HL-60/S4 treated with phorbol 12-myristate 13-acetate at 8.2 ng/mL for 4 days and 3 days (cell line): ENCODE results near the gene IGF2.

Experiments used
- in situ Hi-C: fragments of 300-500 bp; cut with MboI; formaldehyde crosslinking; loops from 2 replicates; pipeline ENCODE4 v1.15.0; 2022; ENCODE audit warnings: low sequenced_read_pairs

The IGF2 gene

DNA sequence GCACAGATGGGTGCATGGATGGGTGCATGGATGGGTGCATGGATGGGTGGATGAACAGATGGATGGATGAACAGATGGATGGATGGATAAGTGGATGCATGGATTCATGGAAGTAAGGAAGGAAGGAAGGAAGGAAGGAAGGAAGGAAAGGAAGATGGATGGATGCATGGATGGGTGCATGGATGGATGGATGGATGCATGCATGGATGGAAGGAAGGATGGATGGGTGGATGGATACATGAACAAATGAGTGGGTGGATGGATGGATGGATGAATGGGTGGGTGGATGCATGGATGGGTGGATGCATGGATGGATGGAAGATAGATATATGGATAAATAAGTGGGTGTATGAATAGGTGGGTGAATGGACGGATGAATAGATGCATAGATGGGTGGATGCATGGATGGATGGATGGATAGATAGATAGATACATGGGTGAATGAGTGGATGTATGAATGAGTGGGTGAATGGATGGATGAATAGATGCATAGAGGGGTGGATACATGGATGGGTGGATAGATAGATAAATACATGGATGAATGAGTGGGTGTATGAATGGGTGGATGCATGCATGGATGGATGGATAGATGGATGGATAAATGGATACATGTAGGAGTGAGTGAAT is 32.5 kb downstream of the IGF2 start:
- in situ Hi-C loops, result no loop called here

DNA sequence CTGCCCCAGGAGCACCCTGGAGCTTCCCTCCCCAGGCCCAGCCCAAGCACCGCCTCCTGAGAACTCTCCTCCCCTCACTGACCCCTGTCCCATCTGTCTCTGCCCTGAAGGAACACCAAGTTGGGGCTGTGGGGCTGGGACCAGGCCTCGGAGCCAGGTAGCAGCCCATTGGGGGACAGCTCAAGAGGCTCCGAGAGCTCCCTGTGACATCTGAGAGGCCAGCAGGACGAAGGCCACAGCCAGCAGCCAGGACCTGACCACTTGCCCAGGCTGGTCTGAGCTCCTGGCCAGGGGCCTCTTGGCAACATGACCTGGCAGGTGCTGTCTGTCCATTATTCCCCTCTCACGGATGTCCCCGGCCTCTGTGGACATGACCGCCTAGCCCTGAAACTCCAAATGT is 33.7 kb downstream of the IGF2 start:
- in situ Hi-C loops, result no loop called here

DNA sequence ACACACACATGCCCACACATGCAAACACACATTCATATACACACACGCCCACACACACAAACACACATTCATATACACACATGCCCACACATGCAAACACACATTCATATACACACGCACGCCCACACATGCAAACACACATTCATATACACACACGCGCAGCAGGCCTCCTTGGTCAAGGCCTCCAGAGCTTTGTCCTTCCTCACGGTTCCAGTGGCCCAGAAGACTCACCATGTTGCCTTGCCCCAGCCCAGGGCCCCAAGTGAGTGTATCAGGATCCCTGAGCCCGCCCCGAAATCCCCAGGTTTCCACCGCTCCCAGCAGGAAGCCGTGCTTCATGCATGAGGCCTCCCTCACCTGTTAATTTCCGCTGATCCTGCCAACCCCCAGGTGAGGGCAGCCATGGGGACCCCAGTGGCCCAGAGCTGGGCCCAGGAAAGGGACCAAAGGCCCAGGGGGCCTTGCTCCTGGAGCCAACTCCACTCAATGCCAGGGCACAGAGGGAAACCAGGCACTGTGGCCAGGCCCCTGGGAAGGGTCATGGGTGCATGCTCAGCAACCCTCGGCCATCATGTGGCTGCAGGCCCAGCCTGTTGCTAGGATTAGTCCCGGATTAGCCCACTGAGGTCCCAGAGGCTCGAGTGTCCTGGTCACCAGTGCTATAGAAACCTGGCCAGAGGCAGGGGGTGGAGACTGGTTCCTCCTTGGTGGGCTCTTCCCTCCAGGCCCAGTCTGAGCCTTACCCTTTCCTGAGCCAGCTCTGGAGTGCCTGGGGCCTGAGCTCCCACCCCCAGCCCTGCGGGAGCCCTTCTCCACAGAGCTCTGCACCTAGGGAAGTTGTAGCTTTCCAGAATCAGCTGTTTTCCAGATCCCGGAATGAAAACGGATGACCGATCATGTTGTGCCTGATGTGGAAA is 34.4 kb downstream of the IGF2 start:
- in situ Hi-C loops, result no loop called here

DNA sequence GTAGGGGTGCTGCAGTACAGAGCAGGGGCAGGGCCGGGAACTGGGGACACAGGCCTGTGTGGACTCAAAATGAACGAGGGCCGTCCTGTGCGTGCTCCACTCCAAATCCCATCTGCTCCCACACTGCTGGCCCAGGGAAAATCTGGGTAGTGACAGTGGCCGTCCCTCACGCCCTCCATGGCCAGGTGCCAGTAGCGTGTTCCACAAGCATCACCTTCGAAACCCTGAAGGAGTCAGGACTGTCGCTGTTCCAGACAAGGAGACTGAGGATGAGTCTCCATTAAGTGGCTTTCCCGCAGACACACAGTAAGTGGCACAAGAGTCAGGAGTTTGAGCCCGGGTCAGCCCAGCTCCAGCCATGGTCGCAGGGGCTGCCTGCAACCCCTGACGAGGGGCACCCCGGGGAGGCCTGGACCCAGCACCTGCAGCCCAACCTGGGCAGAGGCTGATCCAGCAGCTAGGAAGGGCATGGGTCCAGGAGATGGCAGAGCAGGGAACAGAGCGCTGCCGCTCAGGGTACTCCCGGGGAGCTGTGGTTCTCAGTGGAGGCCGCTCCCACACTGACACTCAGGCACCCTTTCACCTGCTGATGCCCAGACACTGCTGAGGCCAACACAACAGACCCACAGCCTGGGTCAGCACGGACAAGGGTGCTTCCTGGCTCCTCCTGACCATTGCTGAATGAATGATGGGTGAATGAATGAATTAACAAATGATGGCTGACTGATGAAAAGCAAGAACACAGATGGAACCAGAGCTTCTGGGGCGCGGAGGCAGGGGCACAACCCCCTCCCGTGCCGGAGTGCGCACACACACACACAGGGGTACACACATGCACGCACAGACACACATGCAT is 35.3 kb downstream of the IGF2 start:
- in situ Hi-C loops, result no loop called here

DNA sequence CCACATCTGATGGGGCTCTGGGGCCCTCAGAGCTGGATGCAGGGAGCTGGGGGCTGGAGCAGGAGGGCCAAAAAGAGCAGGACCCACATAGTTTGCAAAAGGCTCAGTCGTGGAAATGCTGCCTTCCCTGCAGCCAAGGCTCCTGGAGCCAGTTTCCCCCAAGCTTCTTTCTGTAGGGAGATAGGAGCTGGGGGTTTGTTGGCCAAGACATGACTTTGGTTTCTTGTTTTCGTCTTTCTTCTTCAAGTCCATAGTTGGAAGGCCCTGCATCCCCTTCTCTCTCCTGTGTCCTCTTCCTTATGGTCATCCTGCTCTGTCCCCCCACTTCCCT is 36.3 kb downstream of the IGF2 start:
- in situ Hi-C loops, result no loop called here

DNA sequence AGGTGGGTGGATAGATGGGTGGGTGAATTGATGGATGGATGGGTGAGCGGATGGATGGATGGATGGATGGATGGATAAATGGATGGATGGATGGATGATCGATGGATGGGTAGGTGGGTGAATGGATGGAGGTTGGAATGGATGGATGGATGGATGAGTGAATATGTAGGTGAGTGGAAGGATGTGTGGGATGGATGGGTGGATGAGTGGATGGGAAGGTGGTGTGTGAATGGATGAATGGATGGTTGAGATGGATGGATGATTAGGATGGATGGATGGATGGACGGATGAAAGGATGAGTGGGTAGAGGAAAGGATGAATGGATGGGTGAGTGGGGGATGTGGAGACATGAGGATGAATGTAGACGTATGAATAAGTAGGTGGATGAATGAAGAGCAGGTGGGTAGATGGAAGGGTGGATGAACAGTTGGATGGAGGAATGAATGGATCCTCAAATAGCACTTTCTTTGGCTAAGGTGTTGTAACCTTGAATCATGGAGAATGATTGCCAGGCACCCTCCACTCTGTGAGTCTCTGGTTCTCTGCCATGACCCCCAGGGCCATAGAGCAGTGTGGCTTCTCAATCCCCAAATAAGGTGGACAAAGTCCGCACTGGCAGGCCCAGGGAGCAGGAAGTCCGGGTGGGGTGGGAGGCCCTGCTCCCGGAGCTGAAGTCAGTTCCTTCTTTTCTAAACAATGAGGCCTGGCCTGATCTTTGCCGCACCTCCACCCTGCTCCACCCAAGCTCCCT is 36.9 kb downstream of the IGF2 start:
- in situ Hi-C loops, result no loop called here

DNA sequence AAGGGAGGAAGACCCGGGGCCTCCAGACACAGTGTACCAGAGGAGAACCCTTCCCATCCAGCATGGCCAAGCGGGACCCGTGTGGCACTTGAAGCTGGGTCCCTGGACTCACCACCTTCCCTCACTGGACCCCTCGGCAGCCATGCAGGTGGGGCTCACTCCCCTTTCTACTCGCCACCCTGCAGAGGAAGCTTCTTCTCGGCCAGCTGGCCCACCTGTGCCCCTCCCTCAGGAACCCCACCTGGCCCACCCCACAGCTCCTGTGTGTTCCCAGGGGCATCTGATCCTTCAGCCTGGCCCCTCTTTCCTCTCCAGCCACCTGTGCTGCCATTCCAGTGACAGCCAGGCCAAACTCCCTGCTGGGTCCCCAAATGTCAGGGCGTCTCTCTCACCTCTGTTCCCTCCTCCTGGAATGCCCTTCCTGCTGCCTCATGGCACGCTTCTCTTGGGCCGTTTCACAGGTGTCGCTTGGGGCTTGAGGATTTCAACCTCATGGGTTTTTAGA is 38.0 kb downstream of the IGF2 start:
- in situ Hi-C loops, result no loop called here

DNA sequence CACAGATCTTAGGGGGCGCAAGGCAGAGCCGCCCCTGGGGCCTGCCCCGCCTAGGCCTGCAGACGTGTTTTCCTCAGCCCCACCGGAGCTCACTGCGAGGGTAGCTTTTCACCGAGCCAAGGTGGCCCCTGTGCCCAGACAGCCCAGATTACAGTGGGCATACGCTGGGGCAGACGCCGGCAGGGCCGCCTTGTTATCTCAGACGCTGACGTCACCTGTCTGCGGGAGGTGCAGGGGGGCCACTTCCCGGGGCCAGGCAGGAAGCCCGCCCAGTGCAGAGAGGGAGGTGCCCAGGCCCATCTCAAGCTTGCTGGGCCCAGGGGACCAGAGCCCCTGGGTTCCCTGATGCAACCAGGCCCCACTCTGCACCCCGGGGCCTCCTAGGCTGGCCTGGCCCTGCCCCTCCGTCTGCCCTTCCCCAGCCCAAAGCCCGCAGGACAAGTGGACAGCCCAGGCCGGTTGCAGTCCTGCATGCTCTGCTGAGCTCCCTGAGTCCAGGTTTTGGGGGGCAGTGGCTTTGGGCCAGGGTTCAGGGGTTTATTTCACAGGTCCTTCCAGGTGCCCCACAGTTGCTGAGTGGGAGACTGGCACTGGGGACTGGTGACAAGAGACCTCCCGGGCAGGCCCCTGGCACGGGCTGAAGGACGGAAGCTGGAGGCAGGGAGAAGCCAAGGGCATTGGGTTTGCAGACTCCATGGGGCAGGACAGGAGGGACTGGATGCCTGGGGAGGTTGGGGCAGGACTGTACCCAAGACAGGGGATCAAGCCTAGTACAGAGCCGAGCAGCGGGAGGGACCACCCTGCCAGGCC is 38.6 kb downstream of the IGF2 start:
- in situ Hi-C loops, result no loop called here

DNA sequence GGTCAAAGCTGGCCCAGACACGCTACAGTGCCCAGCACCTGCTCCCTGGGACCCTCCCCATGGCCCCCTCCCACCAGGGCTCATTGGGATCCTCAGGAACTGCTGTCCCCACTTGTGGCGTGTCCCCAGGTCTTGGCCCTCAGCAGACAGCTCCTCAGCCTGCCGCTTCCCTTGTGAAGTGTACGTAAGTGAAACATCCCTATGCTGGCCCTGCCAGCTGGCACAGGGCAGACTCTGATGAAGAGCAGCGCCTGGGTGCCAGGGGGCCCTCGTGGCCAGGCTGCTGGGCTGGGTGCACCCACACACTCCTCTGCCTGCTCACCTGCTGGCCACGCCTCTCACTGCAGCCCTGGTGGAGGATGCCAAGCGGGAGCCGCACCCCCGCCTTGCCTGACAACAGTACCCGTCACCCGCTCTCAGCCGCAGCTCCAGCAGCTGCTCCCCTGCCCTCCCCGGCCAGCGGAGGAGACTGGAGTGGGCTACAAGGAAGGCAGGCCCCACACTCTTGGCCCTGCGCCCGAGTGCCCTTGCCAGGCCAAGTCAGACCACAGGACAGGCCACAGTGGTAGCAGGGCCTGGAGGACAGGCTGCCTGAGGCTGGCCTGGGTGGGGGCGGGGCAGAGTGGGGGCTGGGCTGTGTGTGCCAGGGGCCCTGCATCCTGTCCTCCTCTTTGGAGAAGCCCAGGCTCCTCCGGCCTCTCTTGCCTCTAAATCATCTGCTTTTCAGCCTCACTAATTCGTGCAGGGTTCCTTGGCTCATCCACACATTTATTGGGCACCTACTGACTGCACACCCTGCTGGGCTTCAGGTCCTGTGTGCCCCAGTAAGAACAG is 39.5 kb downstream of the IGF2 start:
- in situ Hi-C loops, result no loop called here

DNA sequence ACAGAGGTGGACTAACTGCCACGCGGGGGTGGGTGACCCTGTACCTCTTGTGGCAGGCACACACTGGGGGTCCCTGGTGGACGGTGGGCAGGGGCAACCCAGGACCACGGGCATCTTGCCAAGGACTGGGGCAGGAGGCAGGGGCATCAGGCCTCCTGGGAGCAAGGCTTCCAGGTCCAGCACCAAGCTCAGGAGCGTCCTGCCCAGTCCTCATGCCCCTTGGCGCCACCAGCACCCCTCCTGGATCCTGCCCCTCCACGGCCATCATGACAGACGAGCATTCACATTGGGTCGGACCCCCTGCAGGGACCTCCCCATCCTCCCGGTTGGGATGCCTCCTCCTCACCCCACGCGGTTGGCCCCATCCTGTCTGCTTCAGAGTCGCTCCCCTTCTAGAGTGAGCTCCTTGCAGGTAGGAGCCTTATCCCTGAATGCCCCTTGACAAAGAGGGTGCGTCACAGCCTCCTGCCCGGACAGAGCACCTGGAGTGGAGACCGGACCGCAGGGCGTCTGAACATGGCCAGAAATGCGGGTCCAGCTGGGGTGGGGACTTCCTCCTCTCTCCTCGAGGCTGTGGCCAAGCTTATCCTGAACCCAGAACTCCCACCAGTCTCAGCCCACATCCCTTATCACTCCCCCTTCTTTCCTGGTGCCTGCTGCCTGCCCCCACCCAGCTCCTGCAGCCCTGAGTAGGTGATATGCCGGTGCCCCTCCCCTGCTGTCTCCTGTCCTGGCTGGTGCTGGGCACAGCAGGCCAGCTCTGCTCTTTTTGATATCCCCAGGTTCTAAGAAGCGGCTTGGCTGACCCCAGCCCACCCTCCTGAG is 40.3 kb downstream of the IGF2 start:
- in situ Hi-C loops, result no loop called here

DNA sequence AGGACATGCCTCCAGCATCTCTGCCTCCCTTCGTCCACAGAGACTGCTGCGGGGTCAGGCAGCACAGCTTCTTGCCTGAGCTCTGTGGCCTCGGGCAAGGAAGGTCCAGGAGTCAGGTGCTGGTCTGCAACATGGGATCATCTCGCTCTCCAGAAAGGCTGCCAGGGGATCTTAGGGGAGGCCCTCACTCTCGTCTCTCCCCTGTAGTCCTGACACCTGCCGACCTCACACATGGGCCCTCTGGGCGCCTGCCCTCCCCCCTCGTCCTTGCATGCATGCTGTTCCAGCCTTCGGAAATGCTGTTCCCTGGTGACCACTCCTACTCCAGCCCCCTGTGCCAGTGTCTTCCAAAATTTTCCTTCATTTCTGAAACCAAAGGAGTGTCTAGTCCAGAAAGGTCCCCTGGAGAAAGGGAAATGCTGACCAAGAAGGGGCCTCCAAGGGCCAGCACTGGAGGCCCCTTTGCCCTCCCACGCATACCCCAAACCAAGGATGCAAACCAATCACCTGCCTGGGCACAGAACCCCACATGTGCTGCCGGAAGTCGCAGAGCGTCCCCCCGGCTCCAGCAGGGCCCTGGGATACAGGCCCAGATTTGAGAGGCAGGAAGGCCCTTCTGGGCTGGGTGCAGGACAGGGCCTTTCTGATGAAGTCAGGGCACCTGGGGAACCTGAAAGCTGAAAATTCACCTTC is 41.0 kb downstream of the IGF2 start:
- in situ Hi-C loops, result no loop called here

DNA sequence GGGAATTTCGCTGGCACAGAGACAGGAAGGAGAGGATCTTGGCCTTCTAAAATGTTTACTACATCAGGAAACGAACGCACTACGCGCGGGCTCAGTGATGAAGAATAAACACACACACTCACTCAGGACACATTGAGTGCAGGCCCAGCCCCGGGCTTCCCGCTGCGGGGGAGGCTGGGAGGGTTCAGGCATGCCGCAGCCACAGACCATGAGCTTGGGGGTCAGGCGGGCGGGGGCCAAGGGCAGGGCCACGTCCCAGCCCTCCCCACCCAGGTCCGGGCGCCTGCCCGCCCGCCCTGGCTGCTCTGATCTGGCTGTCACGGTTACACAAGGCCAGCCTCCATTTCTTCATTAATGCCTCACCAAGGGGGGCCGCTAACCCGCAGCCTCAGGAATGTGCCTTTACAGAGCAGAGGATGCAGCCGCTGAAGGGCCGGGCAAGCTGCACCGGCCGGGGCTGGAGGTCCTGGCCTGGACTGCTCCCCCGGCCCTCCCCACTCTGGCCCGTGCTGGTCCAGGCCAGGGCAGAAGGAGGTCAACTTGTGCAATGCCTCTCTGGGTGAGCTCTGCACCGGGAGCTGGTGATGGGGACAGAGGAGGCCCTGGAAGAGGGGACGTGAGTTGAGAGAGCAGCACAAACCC is 41.7 kb downstream of the IGF2 start:
- in situ Hi-C loops, result no loop called here

DNA sequence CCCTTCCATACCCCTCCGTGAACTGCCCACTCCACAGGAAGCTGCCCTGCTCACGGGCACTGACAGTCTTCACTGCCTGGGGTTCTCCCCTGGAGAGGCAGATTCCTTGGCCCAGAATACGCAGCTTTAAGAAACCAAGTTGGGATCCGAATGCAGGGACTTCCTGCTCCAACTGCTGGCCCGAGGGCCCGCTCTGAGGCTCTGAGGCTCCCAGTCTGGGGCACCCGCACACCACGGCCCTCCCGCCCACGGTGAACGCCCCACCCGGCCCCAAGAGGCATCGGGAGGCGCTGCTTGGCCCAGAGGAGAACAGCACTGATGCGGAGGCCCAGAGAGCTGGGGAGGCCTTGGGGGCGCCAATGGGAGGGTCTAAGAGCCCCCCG is 42.3 kb downstream of the IGF2 start:
- in situ Hi-C loops, result no loop called here

DNA sequence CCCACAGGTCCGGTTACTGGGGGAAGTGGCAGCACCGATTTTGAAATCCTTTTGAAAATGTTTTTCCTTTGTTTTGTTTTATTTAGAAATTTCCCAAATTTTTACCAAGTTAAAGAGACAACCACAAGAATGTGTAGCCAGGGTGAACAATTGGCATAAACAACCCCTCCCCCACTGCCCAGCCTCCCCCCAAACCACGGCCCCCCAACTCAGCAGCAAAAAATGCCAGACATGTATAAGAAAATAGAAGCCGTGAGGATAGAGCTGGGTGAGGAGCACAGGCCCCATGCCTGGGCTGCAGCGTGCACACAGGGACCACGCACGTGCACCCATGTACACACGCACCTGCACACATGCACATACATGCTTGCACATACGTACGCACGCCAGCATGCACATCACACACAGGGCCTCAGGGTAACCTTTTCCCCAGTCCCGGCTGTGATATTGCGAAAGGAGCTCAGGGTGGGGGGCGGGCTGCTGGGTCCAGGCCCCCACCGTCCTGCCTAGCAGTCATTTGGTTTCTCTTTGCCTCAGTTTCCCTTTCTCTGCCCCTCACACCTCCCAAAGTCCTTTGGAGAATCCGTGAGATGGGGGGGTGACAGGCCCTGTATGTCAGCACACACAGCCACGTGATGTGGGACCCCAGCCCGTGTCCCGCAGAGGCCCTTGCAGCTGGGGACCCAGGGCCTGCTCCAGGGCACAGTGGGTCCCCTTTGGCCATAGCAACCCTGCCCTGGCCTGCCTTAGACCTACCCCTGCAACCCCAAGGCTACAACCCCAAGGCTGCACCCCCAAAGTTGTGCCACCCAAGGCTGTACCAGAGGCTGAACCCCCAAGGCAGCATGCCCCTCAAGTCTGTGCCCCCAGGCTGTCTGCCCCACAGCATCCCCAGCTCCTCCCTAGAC is 42.9 kb downstream of the IGF2 start:
- in situ Hi-C loops, result no loop called here

DNA sequence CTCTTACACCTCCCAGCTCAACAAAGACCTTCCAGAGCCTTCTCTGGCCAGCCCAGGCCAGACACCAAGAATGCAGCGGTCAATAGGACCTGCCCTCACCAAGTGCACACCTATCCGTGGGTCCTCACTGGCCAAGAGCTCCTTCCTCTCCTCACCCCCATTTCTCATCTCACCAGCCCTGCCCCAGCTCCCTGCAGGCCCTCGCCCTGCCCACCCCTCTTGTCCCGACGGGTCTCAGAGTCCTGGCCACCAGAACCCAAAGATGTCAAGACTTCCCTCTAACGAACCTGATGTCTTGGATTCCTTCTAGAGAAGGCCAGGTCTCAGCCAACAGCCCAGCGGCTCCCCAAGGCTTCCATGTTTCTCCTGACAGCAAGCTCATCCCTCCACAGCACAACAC is 43.6 kb downstream of the IGF2 start:
- in situ Hi-C loops, result no loop called here

DNA sequence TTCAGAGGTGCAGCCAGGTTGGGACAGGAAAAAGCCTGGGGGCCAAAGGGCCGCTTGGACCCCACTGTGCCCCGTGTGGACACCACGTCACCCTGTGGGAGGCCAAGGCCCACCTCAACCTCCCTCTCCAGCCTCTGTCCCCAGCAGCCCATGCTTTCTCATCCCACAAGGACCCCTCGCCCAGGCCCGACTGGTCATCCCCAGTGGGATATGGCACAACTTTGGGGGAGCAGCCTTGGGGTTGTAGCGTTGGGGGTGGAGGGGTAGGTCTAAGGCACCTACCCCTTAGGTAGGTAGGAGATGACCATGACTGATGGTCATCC is 44.0 kb downstream of the IGF2 start:
- in situ Hi-C loops, result no loop called here
